GM21825 (cell line): ENCODE data around the gene IQSEC3.

ENCODE experiments used
- ATAC-seq: cut with Tn5 transposase; IDR thresholded peaks from one replicate; pipeline ENCODE4 v1.9.1; 2021; ENCODE audit warnings: mild to moderate bottlenecking, moderate library complexity; ENCODE audit not compliant: unreplicated experiment

Gene IQSEC3

DNA sequence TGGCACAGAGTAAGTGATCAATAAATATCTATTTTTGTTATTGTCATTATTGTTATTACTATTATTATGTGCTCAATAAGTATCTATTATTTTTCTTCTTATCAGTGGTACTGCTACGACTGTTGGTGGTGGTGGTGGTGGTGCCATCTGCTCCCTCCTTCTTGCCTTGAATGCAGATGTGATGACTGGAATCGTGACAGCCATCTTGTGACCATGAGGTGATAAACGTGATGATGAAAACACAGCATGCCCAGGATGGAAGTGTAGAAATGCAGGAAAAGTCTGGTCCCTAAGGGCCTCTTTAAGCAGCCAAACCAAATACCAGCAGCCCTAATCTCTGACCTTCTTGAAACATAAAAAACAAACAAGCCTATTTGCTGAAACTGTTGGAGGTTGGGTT, 125.0 kb downstream of the IQSEC3 start:
- no peak for ATAC-seq

DNA sequence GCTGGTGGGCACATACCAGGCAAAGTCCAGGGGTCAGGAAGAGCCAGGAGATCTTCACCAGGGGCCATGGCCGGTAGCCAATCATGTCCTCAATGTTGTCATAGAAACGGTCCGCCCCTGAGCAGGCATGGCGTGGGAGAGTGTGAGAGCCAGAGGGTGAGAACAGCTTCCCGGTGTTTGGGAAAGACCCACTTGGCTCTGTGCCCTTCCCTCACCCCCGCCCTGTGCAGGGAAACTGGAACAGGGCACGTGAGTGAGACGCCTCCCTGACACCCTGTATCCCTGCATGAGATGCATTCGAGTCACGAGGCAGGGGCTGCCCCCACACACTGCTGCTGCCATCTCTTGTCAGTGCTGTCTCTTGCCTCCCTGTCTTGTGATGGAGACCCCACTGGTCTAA, 126.7 kb downstream of the IQSEC3 start:
- ATAC-seq: no peak

GRCh38 chr12:194276-194675, 127.7 kb downstream of the IQSEC3 start:
- no peak for ATAC-seq

GRCh38 chr12:195156-195555, 128.6 kb downstream of the IQSEC3 start:
- ATAC-seq: no peak

DNA sequence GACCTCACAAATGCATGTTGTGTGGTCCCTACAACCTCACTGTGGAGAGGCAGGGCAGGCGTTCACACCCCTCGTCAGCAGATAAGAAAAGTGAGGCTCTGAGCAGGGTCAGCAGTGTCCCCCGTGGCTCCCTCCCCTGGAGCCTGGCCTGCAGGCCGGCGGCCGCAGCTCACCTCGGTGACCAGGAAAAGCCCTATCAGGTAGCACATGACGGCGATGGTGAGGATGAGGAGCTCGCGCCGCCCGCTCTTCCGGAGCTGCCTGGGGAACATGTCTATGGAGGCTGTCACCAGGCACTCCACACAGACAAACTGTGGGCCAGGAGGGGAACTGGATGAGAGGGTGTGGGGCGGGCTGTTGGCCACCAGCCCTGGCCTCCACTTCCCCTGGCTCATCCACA, 129.4 kb downstream of the IQSEC3 start:
- ATAC-seq: no peak

DNA sequence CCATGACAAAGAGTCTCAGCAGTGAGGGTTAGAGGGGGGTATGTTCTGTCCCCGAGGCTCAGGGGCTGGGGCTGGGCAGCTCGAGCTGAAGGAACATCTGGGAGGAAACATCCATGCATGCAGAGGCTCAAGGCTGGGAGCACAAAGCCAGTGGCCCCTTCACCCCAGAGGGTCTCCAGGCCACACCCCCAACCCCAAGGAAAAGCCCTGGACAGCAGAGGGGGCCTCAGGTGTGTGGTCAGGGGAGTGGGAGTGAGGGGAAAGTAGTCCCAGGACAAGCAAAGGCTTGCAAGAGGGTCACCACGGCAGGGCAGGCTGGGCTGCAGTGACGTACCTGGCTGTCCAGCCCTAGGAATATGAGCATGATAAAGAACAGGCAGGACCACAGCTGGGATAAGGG, 129.9 kb downstream of the IQSEC3 start:
- no peak for ATAC-seq

DNA sequence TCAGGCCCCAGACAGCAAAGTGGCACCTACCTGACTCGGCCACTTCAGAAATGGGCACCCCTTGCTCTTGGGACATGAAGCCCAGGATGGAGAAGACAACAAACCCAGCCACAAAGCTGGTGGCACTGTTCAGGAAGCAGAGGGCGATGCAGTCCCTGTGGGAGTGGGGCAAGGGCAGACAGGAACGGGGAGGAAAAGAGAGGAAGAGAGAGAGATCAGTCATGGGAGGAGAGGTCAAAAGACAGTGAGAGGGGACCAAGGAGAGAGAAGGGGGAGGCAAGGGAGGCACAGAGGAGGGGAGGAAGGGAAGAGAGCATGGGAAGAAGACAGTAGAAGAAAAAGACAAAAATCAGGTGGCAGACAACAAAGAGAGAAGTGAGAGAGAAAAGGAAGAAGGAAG, 130.8 kb downstream of the IQSEC3 start:
- no peak for ATAC-seq

GRCh38 chr12:197911-198695, 131.5 kb downstream of the IQSEC3 start:
- no peak for ATAC-seq

DNA sequence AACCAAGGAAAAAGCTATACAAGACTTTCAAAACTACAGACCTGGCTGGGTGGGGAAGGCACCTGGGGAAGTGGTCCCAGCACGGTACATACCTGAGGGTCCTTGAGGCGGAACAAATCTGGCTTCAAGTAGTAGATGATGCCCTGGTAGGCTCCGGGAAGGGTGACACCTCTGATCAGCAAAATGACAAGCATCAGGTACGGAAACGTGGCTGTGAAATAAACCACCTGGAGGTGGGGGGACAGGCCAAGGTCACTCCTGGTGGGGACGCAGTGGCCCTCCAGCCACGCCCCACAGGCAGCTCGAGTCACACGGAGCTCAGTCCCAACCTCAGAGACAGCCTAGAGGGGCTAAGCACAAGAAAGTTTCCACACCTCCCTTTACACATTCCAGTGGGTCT, 132.1 kb downstream of the IQSEC3 start:
- ATAC-seq: no peak

GRCh38 chr12:201361-201760, 134.8 kb downstream of the IQSEC3 start:
- no peak for ATAC-seq

DNA sequence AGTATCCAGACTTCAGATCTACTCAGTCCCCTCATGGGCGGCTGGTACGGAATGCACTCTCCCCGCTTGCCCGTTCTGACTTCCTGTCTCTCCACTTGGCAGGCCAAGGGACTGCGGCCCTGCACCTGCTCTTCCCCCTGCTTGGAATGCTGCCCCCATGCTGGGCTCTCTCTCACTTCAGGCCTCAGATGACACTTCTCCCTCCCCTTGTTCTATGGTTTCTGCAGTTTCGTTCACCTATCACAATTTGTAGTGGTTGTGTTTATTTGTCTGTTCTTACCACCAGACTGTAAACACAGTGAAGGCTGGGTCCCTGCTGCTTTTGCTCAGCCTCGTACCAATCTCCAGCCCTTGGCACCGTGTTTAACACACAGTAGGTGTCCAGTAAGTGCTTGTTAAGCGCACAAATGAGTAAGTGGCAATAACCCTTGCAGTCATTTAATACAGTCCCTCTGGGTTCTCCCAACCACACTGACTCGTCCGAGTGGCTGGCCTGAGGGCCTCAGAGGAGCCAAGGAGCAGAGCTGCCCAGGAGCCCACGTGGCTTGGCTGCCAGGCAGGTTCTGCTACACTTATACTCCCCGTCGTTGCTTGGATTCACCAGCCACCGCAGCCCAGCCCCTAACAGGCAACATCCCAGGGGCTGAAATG, 135.6 kb downstream of the IQSEC3 start:
- ATAC-seq: no peak

DNA sequence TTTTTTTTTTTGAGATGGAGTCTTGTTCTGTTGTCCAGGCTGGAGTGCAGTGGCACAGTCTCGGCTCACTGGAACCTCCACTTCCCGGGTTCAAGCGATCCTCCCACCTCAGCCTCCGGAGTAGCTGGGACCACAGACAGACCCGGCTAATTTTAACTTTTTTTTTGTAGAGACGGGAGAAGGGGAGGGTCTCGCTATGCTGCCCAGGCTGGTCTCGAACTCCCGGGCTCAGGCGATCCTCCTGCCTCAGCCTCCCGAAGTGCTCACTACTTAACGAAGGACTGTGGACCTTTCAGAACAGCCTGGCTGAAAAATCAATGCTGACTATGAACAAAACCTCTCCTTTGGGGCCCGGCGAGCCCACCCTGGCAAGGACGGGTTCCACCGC, 136.5 kb downstream of the IQSEC3 start:
- no peak for ATAC-seq

GRCh38 chr12:203462-204260, 137.1 kb downstream of the IQSEC3 start:
- no peak for ATAC-seq

DNA sequence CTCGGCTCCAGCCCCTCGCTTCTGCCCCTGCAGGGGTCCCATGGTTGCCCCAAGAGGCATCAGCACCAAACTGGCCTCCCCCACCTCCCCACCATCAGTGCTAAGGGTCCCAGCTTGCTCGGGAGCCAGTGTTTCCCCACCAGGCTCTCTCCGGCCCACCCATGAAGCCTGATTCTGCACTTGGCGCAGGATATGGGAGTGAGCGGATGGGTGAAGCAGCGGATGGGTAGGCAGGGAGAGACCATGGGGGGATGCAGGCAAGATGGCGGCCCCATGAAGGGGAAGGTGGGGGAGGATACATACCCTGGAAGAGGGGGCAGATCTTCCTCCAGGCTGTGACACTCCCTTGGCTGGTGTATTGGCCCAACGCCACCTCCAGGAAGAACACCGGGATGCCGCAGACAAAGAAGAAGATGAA, 137.7 kb downstream of the IQSEC3 start:
- ATAC-seq: no peak

DNA sequence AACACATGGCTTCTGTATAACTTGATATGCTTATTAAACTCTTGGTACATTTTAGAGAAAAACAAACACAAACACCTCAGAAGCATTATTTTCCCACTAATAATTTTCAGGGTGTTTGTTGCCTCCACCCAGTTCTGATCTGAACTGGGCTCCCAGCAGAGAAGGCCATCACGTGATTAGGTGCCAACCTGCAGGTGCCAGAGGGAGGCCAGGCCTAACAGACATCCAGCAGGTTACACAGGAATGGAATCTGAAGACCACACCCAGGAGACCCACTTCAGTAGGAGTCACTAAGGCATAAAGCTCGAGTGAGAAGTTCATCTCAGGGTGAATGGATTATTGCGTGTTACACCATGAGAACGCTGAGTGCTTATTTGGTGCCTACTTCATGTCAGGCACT, 138.5 kb downstream of the IQSEC3 start:
- ATAC-seq: no peak

- no peak for ATAC-seq
These were observed 140.3 kb downstream of the IQSEC3 start for GRCh38 chr12:206746-207440.

DNA sequence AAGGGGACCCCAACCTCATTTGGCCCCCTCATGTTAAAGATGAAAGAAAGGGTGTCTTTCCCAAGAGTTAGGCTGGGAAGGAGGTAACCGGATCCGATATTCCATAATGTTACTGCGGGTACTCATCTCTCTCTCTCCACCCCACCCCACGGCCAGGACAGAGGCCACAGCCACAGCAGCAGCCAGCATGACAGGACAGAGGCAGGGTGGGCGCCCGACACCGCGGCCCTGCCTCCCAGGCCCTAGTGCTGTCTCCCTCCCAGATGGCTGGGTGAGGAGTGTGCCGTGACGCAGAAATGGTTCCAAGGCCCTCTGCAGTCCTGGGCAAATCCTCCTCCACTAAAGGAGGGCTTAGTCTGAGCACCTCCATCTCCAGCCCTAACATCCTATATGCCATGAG, 141.2 kb downstream of the IQSEC3 start:
- ATAC-seq: no peak

DNA sequence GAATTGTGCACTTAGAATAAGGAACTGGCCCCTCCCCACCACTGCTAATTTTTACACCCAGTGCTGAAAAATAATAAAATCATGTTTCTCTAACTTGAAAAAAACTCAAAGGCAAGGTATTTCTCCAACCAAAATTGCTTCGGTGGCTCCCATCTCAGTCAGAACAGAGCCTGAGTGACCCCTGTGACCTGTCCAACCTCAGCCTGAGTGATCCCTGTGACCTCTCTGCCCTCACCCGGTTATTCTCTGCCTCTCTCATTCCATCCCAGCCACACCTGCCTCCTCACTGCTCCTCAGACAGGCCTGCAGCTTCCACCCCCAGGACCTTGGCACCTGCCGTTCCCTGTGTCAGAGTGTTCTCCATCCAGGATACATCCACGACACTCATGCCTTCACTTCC, 142.2 kb downstream of the IQSEC3 start:
- no peak for ATAC-seq

DNA sequence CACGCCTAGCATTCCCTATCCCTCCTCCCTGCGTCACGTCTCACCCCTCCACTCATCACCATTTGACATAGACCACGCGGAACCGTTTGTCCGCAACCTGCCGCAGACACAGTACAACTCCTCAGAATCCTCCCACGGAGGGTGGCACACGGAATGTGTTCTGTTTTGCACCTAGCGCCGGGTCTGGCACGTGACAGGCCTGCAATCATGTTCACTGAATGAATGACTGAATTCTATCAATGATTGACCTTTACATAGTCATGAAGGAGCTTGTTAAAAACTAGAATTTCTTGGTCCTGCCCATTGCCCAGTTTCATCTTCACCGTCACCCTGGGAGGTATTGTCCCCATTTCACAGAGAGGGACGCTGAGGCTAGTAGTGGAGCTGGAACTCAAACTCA, 142.7 kb downstream of the IQSEC3 start:
- no peak for ATAC-seq

GRCh38 chr12:209851-210250, 143.3 kb downstream of the IQSEC3 start:
- no peak for ATAC-seq
